ENCODE measurements around the gene CTU2. TPM values are rescaled to one million over a fixed set of nuclear protein-coding genes. Genes with fewer than 3 reads are reported as not detected.

CTU2 gene
- total RNA-seq, 1 experiment from 2014 or later: 9.8 TPM

- no peak for DNase-seq (ENCODE audit: extremely low read depth, low read depth)
Observed at GRCh38 chr16:88681084-88681680, 25.1 kb upstream of the CTU2 start.

DNA sequence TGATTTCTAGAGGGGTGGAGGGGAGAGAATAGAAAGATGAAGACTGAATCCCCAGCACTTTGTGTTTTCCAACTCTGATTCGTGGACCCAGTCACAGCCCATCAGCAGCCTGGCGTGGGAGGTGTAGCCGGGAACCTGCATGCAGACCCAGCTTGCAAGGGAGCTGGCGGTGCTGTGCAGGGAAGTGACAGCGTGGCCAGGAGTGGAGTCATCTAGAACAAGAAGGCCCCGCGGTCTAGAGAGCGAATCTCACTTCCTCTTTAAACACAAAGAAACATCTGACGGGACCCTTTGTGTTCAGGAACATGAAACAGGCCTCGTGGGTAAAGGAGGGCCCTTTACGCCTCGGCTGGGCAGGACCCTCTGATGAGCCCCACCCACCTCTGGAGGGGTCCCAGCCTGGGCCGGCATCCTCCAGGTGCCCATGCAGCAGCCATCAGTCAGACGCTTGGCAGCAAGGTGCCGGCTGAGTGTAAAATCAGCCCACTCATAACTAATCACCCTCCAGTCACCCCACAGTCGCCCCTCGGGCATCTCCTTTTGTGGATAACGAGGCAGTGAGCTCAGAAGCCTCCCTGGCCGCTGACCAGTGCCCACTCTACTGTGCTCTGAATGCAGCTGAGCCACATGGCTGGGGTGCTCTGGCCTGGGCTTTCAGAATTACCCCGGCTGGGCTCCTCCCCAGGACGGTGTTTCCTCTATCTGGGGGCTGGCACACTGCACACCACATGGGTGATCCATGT is 24.4 kb upstream of the CTU2 start:
- DNase-seq (ENCODE audit: extremely low read depth, low read depth): no peak

GRCh38 chr16:88684569-88685155 is 21.6 kb upstream of the CTU2 start:
- DNase-seq (ENCODE audit: extremely low read depth, low read depth): no peak

DNA sequence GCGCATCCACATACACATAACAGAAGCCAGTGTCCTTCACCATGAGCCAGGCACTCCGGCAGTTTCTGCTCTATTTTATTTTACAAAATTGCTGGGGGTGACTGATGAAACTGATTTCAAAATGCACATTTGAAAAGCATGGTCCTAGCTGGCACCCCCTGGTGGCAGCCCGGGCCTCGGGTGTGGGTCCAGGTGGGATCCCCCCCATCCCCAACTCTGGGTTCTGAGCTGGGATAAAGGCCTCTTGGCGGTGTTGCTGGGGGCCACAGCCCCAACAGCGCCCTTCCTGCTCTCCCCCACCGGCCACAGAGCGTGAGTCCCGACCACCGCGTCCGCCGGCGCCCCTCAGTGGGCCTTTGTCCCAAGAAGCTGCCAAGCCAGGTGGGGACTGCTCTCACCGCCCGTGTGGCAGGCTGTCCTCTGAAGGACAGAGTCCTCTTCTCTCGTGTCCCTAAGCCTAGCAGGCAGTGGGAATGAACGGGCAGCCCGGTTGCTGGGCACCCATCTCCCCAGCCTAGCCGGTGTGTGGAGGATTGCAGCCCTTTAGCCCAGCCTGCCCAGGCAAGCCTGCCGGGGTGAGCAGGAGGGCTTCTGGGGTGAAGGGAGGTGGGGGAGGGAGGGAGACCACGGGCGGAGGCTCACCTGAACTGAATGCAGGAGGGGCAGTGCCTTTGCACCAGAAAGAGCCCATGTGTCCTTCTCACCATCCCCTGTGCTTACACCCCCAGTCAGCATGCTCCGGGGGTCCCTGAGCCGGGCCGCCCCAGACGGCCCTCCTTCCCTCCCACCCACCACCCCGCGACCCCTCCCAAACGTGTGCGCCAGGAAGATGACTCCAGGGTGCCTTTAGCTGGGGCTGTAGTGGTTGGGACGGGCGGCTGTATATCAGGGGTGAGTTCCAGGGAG is 20.9 kb upstream of the CTU2 start:
- no peak for DNase-seq (ENCODE audit: extremely low read depth, low read depth)

DNA sequence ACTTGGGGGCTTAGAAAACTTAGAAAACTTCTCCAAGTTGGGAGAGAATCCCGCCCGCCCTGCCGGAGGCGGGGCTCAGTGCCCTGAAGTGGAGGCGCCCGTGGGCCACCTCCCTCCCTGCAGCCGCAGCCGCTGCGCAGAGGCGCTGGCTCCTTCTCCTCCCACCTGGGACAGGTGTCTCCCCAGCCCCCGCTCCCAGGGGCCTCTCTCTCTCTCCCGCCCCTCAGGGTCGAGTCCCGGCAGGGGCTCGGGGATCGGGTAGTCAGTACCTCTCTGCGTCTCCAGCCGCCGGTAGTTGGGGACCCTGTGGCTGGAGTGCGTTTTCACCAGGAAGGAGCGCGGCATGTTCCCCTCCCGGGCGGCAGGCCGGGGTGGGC is 20.3 kb upstream of the CTU2 start:
- DNase-seq (ENCODE audit: extremely low read depth, low read depth): no peak

- peak; percentile 48 for DNase-seq (ENCODE audit: extremely low read depth, low read depth)
Observed at GRCh38 chr16:88686439-88687253, 19.7 kb upstream of the CTU2 start, which contains the start of gene SNAI3. Gene SNAI3 (minus strand): TSS chr16:88686507. CDS start chr16:88686406, 101 bp downstream.

GRCh38 chr16:88687254-88687576 is 19.1 kb upstream of the CTU2 start:
- no peak for DNase-seq (ENCODE audit: extremely low read depth, low read depth)

DNA sequence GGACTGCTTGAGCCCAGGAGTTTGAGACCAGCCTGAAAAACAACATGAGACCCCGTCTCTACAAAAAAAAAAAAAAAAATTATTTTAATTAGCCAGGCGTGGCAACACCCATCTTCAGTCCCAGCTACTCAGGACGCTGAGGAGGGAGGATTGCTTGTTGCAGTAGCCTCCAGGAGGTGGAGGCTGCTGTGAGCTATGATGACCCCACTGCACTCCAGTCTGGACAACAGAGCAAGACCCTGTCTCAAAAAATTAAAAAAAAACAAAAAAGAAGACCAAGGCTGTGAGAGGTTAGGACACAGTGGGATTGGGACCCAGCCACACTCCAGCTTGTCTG is 18.7 kb upstream of the CTU2 start:
- no peak for DNase-seq (ENCODE audit: extremely low read depth, low read depth)

DNA sequence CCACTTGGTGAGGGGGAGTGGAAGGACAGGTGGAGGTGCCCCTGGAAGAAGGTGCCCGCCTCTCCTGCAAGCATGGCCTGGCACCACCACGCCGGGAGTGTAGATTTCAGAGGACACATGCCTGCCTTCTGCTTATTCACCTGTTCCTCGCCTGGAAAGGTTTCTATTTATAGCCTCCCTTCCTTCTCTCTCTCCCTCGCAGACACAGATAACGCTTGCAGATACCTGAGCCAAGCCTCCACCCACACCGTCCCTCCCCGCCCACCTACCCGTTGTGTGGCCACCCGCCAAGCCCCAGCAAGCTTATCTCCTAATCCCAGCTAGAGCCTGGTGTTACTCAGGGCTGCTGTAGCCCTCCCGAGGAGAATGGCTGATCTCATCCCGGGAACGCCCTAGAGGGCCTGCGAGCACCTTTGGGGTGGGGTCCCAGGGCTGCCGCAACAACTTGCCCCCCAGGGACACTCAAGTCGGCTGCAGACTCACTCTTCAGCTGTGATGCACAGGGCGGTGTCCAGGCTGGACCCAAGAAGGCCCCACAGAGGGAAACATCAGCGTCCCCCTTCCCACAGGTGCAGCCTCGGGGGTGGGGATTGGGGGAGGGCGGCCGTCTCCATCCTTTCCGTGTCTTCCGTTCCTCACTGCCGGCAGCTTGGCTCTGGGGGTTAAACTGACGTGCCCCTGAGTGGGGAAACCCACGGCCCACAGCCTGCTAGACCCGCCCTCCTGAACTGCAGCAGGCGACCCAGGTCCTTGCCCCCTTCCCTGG is 18.1 kb upstream of the CTU2 start:
- DNase-seq (ENCODE audit: extremely low read depth, low read depth): no peak

DNA sequence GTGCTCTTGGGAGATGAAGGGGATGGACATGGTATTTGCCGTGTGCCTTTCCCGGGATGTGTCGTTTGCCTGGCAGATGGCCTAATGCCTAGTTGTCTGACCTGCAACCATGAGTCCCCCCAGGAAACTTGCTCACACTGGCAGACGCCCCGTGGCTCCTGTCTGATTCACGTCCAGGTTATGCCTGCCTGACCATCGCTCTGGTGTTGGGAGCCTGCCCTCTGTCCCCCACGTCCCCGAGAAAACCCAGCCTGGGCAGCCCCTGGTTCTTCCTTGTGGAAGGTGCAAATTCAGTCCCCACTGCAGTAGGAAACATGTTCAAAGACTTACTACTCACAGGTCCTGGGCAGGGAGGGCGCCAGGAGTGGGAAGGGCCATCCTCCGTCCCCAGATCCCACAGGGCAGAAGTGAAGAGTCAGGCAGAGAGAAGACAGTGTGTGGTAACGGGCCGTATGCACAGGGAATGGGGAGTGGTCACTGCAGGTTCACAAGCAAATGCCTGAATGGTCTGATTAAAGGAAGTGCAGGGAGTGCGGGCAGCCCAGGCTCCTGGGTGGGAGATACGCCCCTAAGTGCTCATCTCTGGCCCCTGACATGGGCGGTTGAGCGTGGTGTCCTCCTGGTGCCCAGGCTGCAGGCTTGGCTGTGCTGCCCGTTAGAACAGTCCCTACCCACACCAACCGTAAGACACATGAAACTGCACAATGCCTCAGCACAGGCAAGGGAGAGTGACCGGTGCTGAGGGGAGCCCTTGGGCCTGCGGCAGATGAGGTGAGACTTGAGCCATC is 15.8 kb upstream of the CTU2 start:
- DNase-seq (ENCODE audit: extremely low read depth, low read depth): no peak

- no peak for DNase-seq (ENCODE audit: extremely low read depth, low read depth)
Observed at GRCh38 chr16:88691129-88691813, 15.0 kb upstream of the CTU2 start.

- no peak for DNase-seq (ENCODE audit: extremely low read depth, low read depth)
Observed at GRCh38 chr16:88691924-88692560, 14.3 kb upstream of the CTU2 start.

- DNase-seq (ENCODE audit: extremely low read depth, low read depth): no peak
Observed at GRCh38 chr16:88692861-88693260, 13.4 kb upstream of the CTU2 start.

GRCh38 chr16:88693420-88694177 is 12.7 kb upstream of the CTU2 start:
- DNase-seq (ENCODE audit: extremely low read depth, low read depth): no peak

DNA sequence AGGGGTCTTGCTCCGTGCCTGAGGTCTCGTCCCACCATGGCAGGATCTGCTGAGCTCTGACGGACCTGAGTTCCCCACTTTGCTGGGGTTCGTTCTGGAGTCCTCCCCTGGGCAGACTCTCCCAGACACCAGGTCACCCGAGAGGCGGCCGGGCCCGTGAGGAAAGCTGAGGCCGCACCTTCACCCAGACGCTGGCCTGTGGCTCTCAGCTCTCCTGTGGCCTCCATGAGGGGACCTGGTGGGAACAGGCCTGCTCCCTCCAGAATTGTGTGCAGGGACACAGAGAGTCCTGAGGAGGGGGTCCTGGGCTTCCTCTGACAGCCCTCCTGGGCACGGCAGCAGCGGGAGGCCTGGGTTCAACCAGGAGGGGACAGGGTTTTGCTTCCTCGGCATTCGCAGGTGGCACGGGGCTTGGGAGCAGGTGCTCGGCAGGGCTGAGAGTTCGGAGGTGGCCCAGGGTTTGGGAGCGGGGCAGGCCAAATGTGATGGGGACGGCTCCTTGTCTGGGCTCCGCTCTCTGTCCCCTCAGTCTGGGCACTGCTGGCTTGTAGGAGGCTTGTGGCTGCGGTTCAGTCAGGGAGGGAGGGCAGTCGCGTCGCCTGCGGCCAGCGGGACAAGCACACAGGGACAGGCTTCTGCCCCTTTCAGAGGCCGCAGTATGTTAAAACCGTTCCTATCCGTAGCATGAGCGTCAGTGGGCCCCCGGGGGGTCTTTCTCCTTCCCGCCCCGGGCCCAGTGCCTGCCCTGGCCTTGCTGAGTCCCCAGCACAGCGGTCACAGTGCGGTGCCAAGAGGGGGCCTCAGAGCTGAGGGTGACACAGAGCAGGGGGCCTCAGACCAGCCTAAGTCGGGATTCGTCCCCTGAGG is 11.8 kb upstream of the CTU2 start:
- no peak for DNase-seq (ENCODE audit: extremely low read depth, low read depth)

DNA sequence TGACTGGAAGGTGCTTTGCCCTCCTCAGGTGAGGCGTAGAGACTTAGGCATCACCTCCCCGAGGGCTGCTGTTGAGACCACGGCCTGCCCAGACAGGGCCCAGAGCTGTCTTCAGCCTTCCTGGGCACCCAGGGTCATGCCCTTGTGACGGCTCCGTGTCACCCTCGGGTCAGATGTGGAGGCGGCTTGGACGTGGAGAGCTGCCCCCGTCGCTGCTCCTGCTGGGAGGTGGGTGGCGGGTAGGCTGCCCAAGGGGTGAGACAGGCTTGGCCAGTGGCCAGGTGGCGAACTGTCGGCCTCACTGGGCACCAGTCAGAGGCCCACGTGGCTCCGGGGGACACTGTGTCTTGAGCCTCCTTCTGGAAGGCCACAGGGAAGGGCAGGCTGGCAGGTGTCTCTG is 11.1 kb upstream of the CTU2 start:
- DNase-seq (ENCODE audit: extremely low read depth, low read depth): no peak
